ENCODE data around the gene C3orf49.

C3orf49 gene

DNA sequence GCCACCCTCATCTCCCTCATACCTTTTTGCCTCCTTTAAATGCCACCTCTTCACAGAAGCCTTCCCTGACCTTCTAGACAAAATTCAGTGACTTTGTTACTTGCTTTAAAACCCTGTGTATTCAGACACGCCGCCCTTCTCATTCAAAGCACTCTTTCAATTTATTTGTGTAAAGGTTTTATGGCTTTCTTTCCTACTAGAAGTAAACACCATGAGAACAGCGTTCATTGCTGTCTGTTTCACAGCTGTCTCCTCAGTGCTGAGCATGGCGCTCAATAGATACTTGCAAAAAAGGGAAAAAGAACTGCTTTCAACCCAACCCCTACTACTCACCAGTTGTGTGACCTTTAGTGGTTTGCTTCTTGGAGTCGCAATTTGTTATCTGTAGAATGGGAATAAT lies 61.6 kb downstream of the C3orf49 start:
- DNase-seq = no peak

DNA sequence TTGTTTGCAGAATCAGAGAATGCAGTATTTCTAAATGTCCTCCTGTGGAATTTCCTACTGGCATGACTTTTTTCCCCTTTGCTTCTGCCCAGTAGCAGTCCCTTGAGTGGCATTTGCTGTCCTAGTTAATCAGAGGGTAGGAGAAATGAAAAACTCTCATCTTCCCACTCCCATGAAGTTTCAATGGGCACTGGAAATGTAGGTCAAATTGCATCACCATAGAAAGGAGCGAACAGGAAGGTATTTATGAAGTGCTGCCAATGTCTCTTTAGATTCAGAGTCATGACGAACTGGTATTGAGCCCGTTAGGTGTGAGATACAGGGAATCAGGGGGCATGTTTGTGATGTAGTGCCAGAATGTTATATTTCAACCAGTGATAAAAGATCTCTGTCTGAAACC lies 67.8 kb downstream of the C3orf49 start:
- peak in 1 of 51 donors; percentile 4 for DNase-seq

- DNase-seq = no peak
These were observed 72.4 kb downstream of the C3orf49 start for GRCh38 chr3:63891518-63891917.

- no peak for DNase-seq
These were observed 73.8 kb downstream of the C3orf49 start for GRCh38 chr3:63892773-63893352.

GRCh38 chr3:63895422-63896189 lies 76.5 kb downstream of the C3orf49 start:
- no peak for DNase-seq

DNA sequence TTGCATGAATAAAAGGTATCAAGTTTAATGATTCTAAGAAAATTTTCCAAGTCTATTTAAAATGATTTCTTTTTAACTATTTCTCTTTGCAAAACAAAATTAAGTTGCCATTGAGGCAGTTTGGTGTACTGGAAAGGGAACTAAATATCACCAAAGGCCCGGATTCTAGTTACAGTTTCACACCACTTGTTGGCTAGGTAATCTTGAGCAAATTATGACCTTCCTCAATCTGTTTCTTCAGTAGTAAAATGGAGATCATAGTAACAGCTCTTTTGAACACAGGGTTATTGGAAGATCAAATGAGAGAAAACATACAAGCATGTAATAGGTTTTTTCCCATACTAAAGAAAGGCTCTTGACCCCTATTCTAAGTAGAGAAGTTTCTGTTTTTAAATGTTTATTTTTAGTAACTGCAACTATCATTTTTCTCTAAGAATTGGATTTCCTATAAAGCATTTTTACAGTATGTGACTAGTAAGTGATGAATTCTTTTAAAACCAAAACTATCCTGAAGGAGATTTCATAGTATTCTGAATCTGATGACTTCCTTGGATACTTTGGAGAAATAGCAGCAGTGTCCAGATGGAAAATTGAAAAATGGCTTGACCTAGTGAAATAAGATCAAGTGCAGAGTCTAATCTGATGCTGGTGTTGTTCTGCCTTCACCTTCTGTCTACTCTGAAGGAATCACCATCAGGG lies 77.4 kb downstream of the C3orf49 start:
- DNase-seq = no peak
